8988T (cell line): ENCODE data around the gene NDUFS1.
"Not testable (repeated sequence)": the region's sequence is repeated elsewhere in the genome, so short reads cannot be mapped to it uniquely, and the experiment has no call there.

ENCODE experiments used
- DNase-seq: peaks from one replicate; pipeline ENCODE4 v3.0.0; 2011

NDUFS1 gene

GRCh38 chr2:206095536-206096332 is 63.5 kb downstream of the NDUFS1 start:
- no peak for DNase-seq

DNA sequence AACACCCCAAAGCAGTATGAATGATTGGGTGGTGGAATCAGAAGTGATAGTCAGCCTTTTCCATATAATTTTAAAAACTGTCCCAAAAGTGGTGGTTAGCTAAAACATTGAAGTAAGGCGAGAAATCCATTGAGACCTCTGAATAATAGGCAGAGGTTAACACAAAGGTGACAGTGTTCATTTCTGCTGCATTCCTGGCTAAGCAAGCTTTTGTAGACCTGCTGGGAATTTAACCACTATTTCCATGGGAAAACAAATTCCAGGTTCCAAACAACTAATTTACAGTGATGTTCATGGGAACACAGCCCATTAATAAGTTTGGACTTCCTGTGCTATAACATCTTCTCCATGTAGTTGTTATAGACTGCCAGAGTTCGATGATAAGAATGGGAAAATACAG is 66.9 kb downstream of the NDUFS1 start:
- DNase-seq = no peak

DNA sequence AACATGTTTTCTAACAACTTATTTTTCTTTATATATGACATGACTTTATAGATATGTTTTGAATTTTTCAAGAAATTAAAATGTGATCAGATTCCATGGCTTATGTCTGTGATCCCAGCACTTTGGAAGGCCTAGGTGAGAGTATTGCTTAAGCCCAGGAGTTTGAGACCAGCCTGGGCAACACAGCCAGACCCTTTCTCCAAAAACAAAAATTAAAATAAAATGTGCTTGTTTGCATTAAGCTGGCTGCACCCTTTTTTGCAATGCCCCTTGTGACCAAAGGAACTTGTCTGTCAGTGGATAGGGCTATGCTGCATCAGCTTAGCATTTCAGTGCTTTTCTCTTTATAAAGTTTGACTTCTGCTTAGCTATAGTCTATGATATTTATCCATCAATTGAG is 71.0 kb downstream of the NDUFS1 start:
- no peak for DNase-seq

- DNase-seq = no peak
Observed at GRCh38 chr2:206086716-206087350, 72.4 kb downstream of the NDUFS1 start.

- peak; percentile 23 for DNase-seq
Observed at GRCh38 chr2:206085742-206086445, 73.3 kb downstream of the NDUFS1 start, which contains the start of gene INO80D. Gene INO80D, minus strand, starts transcription at chr2:206086174. Its CDS starts 23,158 bp downstream, at chr2:206063016.

GRCh38 chr2:206084870-206085741 is 74.1 kb downstream of the NDUFS1 start:
- DNase-seq = peak; percentile 29

- peak; percentile 40 for DNase-seq
Observed at GRCh38 chr2:206084439-206084869, 74.8 kb downstream of the NDUFS1 start.

GRCh38 chr2:206083602-206084438 is 75.4 kb downstream of the NDUFS1 start:
- DNase-seq = no peak

- no peak for DNase-seq
Observed at GRCh38 chr2:206082298-206082843, 76.9 kb downstream of the NDUFS1 start.

- no peak for DNase-seq
Observed at GRCh38 chr2:206080927-206081326, 78.3 kb downstream of the NDUFS1 start.

GRCh38 chr2:206079699-206080465 is 79.4 kb downstream of the NDUFS1 start:
- no peak for DNase-seq

- not testable (repeated sequence) for DNase-seq
Observed at GRCh38 chr2:206077879-206078278, 81.4 kb downstream of the NDUFS1 start.

DNA sequence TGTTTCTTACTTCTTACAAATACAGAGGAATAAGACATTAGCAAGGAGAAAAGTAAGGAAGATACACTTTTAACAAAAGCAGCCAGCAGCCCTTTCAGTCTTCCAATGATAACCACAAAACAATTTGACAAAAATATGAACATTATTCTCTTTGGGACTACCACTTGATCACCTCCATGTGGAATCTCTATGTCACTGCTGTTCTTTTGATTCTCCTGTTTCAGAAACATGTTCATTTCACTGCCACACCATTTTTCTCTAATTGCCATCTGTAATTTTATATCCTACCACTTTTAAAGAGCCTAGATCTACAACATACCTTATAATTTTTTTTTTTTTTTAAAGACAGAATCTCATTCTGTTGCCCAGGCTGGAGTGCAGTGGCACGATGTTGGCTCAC is 84.1 kb downstream of the NDUFS1 start:
- no peak for DNase-seq

GRCh38 chr2:206071807-206072206 is 87.4 kb downstream of the NDUFS1 start:
- DNase-seq = no peak

DNA sequence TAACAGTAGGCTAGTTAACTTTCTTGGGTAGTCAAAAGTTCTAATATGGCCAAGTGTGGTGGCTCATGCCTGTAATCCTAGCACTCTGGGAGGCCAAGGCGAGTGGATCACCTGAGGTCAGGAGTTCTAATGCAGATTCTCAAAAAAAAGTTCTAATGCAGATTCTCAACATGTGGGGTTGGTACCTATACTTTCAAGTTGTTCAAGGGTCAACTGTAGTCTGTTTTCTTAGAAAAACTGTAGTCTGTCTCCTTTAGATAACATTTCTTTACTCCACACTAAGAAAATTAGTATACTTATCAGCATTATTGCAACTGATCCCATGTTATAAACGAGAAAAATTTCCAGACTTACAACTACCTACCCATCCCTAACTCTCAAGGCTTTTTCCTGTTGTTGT is 89.8 kb downstream of the NDUFS1 start:
- DNase-seq = no peak

DNA sequence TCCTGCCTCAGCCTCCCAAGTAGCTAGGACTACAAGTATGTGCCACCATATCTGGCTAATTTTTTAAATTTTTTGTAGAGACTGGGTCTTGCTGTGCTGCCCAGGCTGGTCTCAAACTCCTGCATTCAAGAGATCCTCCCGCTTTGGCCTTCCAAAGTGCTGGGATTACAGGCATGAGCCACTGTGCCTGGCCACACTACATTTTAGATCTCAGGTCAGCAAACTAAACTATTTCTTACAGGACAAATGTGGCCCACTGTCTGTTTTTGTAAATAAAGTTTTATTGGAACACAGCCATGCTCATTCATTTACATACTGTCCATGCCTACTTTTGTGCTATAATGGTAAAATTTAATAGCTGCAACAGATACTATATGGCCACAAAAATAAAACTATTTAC is 91.0 kb downstream of the NDUFS1 start:
- no peak for DNase-seq
